Bronchial epithelial cell (primary cell): ENCODE results near the gene TP53I3. TPM values are rescaled to one million over a fixed set of nuclear protein-coding genes. Genes with fewer than 3 reads are reported as not detected.

ENCODE experiments used
- DNase-seq: peaks from one replicate; pipeline ENCODE4 v3.0.0-alpha.2; 2010; ENCODE audit warnings: low read depth
- FAIRE-seq: peaks from 2 replicates; lab custom pipeline; 2011; peaks lifted over from hg19 to GRCh38; lab: Jason Lieb, UNC
- H3K27me3 ChIP-seq: 2 replicates; pipeline ENCODE4 v1.5.1; 2011; ENCODE audit warnings: low read length; ENCODE audit not compliant: control insufficient read depth, insufficient read depth
- H3K36me3 ChIP-seq: 2 replicates; pipeline ENCODE4 v1.5.1; 2011; ENCODE audit warnings: low read length; ENCODE audit not compliant: control insufficient read depth, insufficient read depth
- H3K4me3 ChIP-seq: 2 replicates; pipeline ENCODE4 v1.5.1; 2011; ENCODE audit warnings: mild to moderate bottlenecking, low read depth, low read length, control low read depth
- total RNA-seq: library from RNA; depleted of rRNA; stranded (reverse); fragments of >200 nt; gene quantifications from 2 replicates; pipeline ENCODE4 v1.2.1, GENCODE V29; 2014
- TF ChIP-seq, protein P1 (sequence below): IDR thresholded peaks from 2 replicates; pipeline ENCODE4 v1.5.1; 2011; ENCODE audit warnings: mild to moderate bottlenecking, moderate library complexity, low read length, control low read depth, inconsistent platforms; ENCODE audit not compliant: insufficient read depth, severe bottlenecking

TP53I3 gene
- total RNA-seq, 1 donor from 2014 or later = 34.5 TPM

GRCh38 chr2:24050041-24050979 is 34.3 kb downstream of the TP53I3 start:
- Histone ChIP-seq H3K36me3 (no peaks in the 10 kb centered on the region), H3K4me3 (peak overlapping the region; percentile 76), H3K27me3 (no peaks in the 10 kb centered on the region)
- TF ChIP-seq, protein P1, sequence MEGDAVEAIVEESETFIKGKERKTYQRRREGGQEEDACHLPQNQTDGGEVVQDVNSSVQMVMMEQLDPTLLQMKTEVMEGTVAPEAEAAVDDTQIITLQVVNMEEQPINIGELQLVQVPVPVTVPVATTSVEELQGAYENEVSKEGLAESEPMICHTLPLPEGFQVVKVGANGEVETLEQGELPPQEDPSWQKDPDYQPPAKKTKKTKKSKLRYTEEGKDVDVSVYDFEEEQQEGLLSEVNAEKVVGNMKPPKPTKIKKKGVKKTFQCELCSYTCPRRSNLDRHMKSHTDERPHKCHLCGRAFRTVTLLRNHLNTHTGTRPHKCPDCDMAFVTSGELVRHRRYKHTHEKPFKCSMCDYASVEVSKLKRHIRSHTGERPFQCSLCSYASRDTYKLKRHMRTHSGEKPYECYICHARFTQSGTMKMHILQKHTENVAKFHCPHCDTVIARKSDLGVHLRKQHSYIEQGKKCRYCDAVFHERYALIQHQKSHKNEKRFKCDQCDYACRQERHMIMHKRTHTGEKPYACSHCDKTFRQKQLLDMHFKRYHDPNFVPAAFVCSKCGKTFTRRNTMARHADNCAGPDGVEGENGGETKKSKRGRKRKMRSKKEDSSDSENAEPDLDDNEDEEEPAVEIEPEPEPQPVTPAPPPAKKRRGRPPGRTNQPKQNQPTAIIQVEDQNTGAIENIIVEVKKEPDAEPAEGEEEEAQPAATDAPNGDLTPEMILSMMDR = no peak
- FAIRE-seq = no peak
- no peak for DNase-seq

- no peaks in the 10 kb centered on the region for H3K36me3 ChIP-seq
- DNase-seq = peak; percentile 57
- TF ChIP-seq, protein P1 = no peak
Measured at GRCh38 chr2:24049485-24050021, 35.1 kb downstream of the TP53I3 start, which contains the start of gene FKBP1B. Gene FKBP1B (plus strand): TSS chr2:24049741. CDS start chr2:24049850, 109 bp downstream.

GRCh38 chr2:24048769-24049484 is 35.7 kb downstream of the TP53I3 start:
- no peak for DNase-seq
- H3K36me3 ChIP-seq = no peaks in the 10 kb centered on the region
- no peak for FAIRE-seq
- H3K4me3 ChIP-seq = peak overlapping the region; percentile 76
- TF ChIP-seq, protein P1 = no peak
- H3K27me3 ChIP-seq = no peaks in the 10 kb centered on the region

More at GRCh38 chr2:24049485-24050021, 35.1 kb downstream of the TP53I3 start, which contains the start of gene FKBP1B:
- H3K27me3 ChIP-seq = no peaks in the 10 kb centered on the region
- no peak for FAIRE-seq
- H3K4me3 ChIP-seq = peak within 1 kb of the TSS; percentile 76

GRCh38 chr2:24047703-24048033 is 37.0 kb downstream of the TP53I3 start:
- no peak for DNase-seq
- H3K27me3 ChIP-seq = no peaks in the 10 kb centered on the region
- TF ChIP-seq, protein P1 = no peak
- no peaks in the 10 kb centered on the region for H3K36me3 ChIP-seq
- FAIRE-seq = no peak
- no peak overlapping the region for H3K4me3 ChIP-seq

DNA sequence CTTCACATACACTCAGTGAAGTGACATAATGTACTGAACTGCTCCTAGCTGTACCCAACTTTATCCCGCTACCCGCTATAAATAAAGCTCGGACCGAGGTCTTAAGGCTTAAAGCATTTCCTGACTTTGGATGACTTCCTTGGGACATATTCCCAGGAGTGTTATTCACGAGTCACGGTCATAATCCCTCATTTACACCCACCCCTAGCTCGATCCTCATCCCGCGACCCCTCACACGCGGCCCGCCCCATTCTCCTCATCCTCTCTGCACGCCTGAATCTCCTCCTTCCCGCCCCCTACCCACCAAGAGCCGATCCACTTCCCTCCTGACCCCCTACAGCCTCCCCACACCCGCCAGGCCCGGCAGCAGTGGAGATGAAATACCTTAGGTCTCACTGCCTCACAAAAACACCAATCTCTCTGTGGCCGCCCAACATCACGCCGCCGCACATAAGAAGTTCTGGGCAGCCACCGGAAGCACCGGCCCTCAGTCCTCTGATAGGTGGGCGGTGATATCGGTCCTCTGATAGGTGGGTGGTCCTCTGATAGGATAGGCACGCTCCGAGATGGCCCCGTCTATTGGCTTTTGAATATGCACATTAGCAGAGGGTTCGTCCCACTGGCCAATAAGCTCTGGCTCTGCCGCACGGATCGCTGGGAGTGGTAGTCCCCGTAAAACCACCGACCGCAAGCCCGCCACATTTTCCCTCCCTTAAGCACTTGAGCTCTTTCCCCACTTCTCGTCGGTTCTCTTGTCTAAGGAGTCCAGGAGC is 37.5 kb downstream of the TP53I3 start, which contains the start of gene WDCP:
Gene WDCP, minus strand, starts transcription at position 462 of the 773 bp plus-strand sequence. CDS start 7,897 bp downstream, outside the sequence.
- peak within 1 kb of the TSS; percentile 95 for H3K4me3 ChIP-seq
- DNase-seq = peak; percentile 98
- no peaks in the 10 kb centered on the region for H3K27me3 ChIP-seq
- TF ChIP-seq, protein P1 = no peak
- no peaks in the 10 kb centered on the region for H3K36me3 ChIP-seq
- FAIRE-seq = no peak
